HEK293 (cell line): ENCODE measurements around the gene EEIG2.

Source experiments
- CTCF ChIA-PET: fragments of 350-600 bp; formaldehyde crosslinking; extraction: SDS; loops from one replicate; lab custom pipeline; 2021; ENCODE audit warnings: antibody characterized with exemption; lab: Yijun Ruan, JAX
- POLR2A ChIA-PET: fragments of 300-600 bp; formaldehyde crosslinking; extraction: SDS; loops from one replicate; lab custom pipeline; 2020; ENCODE audit warnings: antibody characterized with exemption, inconsistent platforms; lab: Yijun Ruan, JAX
- H3K27ac ChIP-seq: fragments of 200-500 bp; sonication (Bioruptor generic); 2 replicates; pipeline ENCODE4 v1.5.1; 2014; ENCODE audit warnings: low read depth, low read length, control low read depth, inconsistent platforms; ENCODE audit errors: extremely low read depth
- H3K36me3 ChIP-seq, 2 experiments: fragments of 200-500 bp in 1 of 2; sonication (Bioruptor generic) in 1 of 2; 1 replicate in 1 of 2; 2 replicates in 1 of 2; pipeline ENCODE4 v1.5.1; 2014 to 2017; ENCODE audit warnings: inconsistent platforms in 2 of 2, low read length in 2 of 2; ENCODE audit not compliant: control insufficient read depth in 2 of 2, insufficient read depth in 1 of 2
- H3K4me1 ChIP-seq: fragments of 200-500 bp; sonication (Bioruptor generic); 2 replicates; pipeline ENCODE4 v1.5.1; 2014; ENCODE audit warnings: mild to moderate bottlenecking, low read length, inconsistent platforms; ENCODE audit not compliant: control insufficient read depth, insufficient read depth
- H3K4me3 ChIP-seq: 2 replicates; pipeline ENCODE4 v1.5.1; 2011; ENCODE audit warnings: low read depth, mild to moderate bottlenecking, control low read depth, low read length, moderate library complexity
- H3K9me3 ChIP-seq: fragments of 200-500 bp; sonication (Bioruptor generic); 2 replicates; pipeline ENCODE4 v1.5.1; 2014; ENCODE audit warnings: low read depth, low read length, inconsistent platforms; ENCODE audit not compliant: control insufficient read depth, insufficient read depth
- MYNN ChIP-seq: fragments of 450-650 bp; formaldehyde crosslinking; IDR thresholded peaks from 2 replicates; pipeline ENCODE4 v1.5.1; 2016; ENCODE audit warnings: missing biosample characterization, missing genetic modification characterization, borderline replicate concordance
- SCRT2 ChIP-seq: fragments of 450-650 bp; formaldehyde crosslinking; IDR thresholded peaks from 2 replicates; pipeline ENCODE4 v1.5.1; 2016; ENCODE audit warnings: missing biosample characterization, missing genetic modification characterization
- WT1 ChIP-seq: fragments of 450-650 bp; formaldehyde crosslinking; IDR thresholded peaks from 2 replicates; pipeline ENCODE4 v1.5.1; 2016; ENCODE audit warnings: missing biosample characterization, missing genetic modification characterization
- ZBTB20 ChIP-seq: fragments of 450-650 bp; formaldehyde crosslinking; IDR thresholded peaks from 2 replicates; pipeline ENCODE4 v1.5.1; 2016; ENCODE audit warnings: missing biosample characterization, missing genetic modification characterization
- ZBTB7A ChIP-seq: fragments of 450-650 bp; formaldehyde crosslinking; IDR thresholded peaks from 2 replicates; pipeline ENCODE4 v1.5.1; 2016; ENCODE audit warnings: low read depth, missing biosample characterization, missing genetic modification characterization
- ZFHX2 ChIP-seq: fragments of 450-650 bp; formaldehyde crosslinking; conservative IDR thresholded peaks from 2 replicates; pipeline ENCODE4 v1.5.1; 2016; ENCODE audit warnings: missing biosample characterization, missing genetic modification characterization
- ZNF274 ChIP-seq, 2 experiments: fragments of 200-500 bp in 1 of 2; fragments of 450-650 bp in 1 of 2; sonication (Bioruptor generic) in 1 of 2; formaldehyde crosslinking in 1 of 2; IDR thresholded peaks; 2 replicates each; pipeline versions ENCODE4 v1.5.1 to v1.6.1; 2014 to 2016; ENCODE audit warnings: borderline replicate concordance in 1 of 2, inconsistent platforms in 1 of 2, low read length in 1 of 2, missing biosample characterization in 1 of 2, missing genetic modification characterization in 1 of 2
- ZNF394 ChIP-seq: fragments of 450-650 bp; formaldehyde crosslinking; IDR thresholded peaks from 2 replicates; pipeline ENCODE4 v1.5.1; 2016; ENCODE audit warnings: missing biosample characterization, missing genetic modification characterization, mild to moderate bottlenecking, moderate library complexity, borderline replicate concordance
- ZNF423 ChIP-seq: fragments of 450-650 bp; formaldehyde crosslinking; IDR thresholded peaks from 2 replicates; pipeline ENCODE4 v1.5.1; 2016; ENCODE audit warnings: missing biosample characterization, missing genetic modification characterization
- ZNF571 ChIP-seq: fragments of 450-650 bp; formaldehyde crosslinking; IDR thresholded peaks from 2 replicates; pipeline ENCODE4 v1.5.0; 2017; ENCODE audit warnings: missing biosample characterization, missing genetic modification characterization
- ZNF585B ChIP-seq: fragments of 450-650 bp; formaldehyde crosslinking; IDR thresholded peaks from 2 replicates; pipeline ENCODE4 v1.5.1; 2016; ENCODE audit warnings: missing biosample characterization, missing genetic modification characterization
- ZNF596 ChIP-seq: fragments of 450-650 bp; IDR thresholded peaks from 2 replicates; pipeline ENCODE4 v1.5.0; 2018; ENCODE audit warnings: missing biosample characterization, mild to moderate bottlenecking, missing genetic modification characterization, moderate library complexity
- ZNF624 ChIP-seq: fragments of 450-650 bp; formaldehyde crosslinking; IDR thresholded peaks from 2 replicates; pipeline ENCODE4 v1.5.1; 2017; ENCODE audit warnings: missing biosample characterization, missing genetic modification characterization
- ZNF629 ChIP-seq: fragments of 450-650 bp; formaldehyde crosslinking; IDR thresholded peaks from 2 replicates; pipeline ENCODE4 v1.5.1; 2017; ENCODE audit warnings: missing biosample characterization, missing genetic modification characterization
- ZNF791 ChIP-seq: fragments of 450-650 bp; formaldehyde crosslinking; IDR thresholded peaks from 2 replicates; pipeline ENCODE4 v1.5.1; 2016; ENCODE audit warnings: missing biosample characterization, missing genetic modification characterization
- ZNF837 ChIP-seq: fragments of 450-650 bp; formaldehyde crosslinking; IDR thresholded peaks from 2 replicates; pipeline ENCODE4 v1.5.1; 2016; ENCODE audit warnings: missing biosample characterization, missing genetic modification characterization
- ZNF843 ChIP-seq: fragments of 450-650 bp; formaldehyde crosslinking; IDR thresholded peaks from 2 replicates; pipeline ENCODE4 v1.5.1; 2016; ENCODE audit warnings: missing biosample characterization, missing genetic modification characterization
- ZSCAN30 ChIP-seq: fragments of 450-650 bp; IDR thresholded peaks from 2 replicates; pipeline ENCODE4 v1.5.1; 2018; ENCODE audit warnings: missing biosample characterization, mild to moderate bottlenecking, missing genetic modification characterization, moderate library complexity
- TF ChIP-seq, protein P1 (sequence below): fragments of 450-650 bp; formaldehyde crosslinking; IDR thresholded peaks from 2 replicates; pipeline ENCODE4 v1.5.1; 2017; ENCODE audit warnings: missing biosample characterization, missing genetic modification characterization
- TF ChIP-seq, protein P2 (sequence below): fragments of 450-650 bp; IDR thresholded peaks from 2 replicates; pipeline ENCODE4 v1.5.1; 2018; ENCODE audit warnings: missing biosample characterization, missing genetic modification characterization
- TF ChIP-seq, protein P3 (sequence below): fragments of 450-650 bp; formaldehyde crosslinking; IDR thresholded peaks from 2 replicates; pipeline ENCODE4 v1.5.1; 2016; ENCODE audit warnings: missing biosample characterization, missing genetic modification characterization, borderline replicate concordance
- TF ChIP-seq, protein P4 (sequence below): fragments of 450-650 bp; formaldehyde crosslinking; IDR thresholded peaks from 2 replicates; pipeline ENCODE4 v1.5.1; 2016; ENCODE audit warnings: missing biosample characterization, missing genetic modification characterization

EEIG2 gene

DNA sequence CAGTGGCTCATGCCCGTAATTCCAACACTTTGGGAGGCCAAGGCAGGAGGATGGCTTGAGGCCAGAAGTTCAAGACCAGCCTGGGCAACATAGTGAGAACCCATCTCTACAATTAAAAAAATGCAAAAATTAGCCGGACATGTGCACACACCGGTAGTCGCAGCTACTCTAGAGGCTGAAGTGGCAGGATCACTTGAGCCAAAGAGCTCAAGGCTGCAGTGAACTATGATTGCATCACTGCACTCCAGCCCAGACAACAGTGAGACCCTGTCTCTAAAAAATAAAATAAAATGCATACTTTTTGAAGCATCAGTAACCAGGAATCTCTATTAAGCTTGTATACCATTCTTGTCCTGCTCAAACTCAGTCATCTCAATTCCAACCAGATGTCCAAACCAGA, 27.2 kb upstream of the EEIG2 start:
- Histone ChIP-seq H3K4me3 (no peak overlapping the region), H3K27ac (no peak overlapping the region), H3K9me3 (no peaks in the 10 kb centered on the region), H3K4me1 (no peaks in the 10 kb centered on the region), H3K36me3 (no peaks in the 10 kb centered on the region)
- POLR2A ChIA-PET: no interaction called here
- TF ChIP-seq ZNF394: no peak
- TF ChIP-seq ZNF596 (tag by site-specific recombination): no peak
- TF ChIP-seq ZNF837 (tag by site-specific recombination): no peak
- TF ChIP-seq ZNF274 (IDR thresholded peaks at IDR 0.05; ENCODE audit: low read length): no peak
- TF ChIP-seq ZNF274 (tag by site-specific recombination; IDR thresholded peaks at IDR 0.05; ENCODE audit: borderline replicate concordance): no peak
- no peak for TF ChIP-seq WT1 (tag by site-specific recombination)
- no peak for TF ChIP-seq ZNF571 (tag by site-specific recombination)
- no peak for TF ChIP-seq ZNF629 (tag by site-specific recombination)
- TF ChIP-seq MYNN: no peak
- TF ChIP-seq ZSCAN30 (tag by site-specific recombination): no peak
- TF ChIP-seq ZNF423 (tag by site-specific recombination): no peak
- no peak for TF ChIP-seq ZNF843
- TF ChIP-seq ZBTB20 (tag by site-specific recombination): no peak
- TF ChIP-seq, protein P1, sequence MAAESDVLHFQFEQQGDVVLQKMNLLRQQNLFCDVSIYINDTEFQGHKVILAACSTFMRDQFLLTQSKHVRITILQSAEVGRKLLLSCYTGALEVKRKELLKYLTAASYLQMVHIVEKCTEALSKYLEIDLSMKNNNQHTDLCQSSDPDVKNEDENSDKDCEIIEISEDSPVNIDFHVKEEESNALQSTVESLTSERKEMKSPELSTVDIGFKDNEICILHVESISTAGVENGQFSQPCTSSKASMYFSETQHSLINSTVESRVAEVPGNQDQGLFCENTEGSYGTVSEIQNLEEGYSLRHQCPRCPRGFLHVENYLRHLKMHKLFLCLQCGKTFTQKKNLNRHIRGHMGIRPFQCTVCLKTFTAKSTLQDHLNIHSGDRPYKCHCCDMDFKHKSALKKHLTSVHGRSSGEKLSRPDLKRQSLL (tag by site-specific recombination): no peak
- CTCF ChIA-PET: no interaction called here

DNA sequence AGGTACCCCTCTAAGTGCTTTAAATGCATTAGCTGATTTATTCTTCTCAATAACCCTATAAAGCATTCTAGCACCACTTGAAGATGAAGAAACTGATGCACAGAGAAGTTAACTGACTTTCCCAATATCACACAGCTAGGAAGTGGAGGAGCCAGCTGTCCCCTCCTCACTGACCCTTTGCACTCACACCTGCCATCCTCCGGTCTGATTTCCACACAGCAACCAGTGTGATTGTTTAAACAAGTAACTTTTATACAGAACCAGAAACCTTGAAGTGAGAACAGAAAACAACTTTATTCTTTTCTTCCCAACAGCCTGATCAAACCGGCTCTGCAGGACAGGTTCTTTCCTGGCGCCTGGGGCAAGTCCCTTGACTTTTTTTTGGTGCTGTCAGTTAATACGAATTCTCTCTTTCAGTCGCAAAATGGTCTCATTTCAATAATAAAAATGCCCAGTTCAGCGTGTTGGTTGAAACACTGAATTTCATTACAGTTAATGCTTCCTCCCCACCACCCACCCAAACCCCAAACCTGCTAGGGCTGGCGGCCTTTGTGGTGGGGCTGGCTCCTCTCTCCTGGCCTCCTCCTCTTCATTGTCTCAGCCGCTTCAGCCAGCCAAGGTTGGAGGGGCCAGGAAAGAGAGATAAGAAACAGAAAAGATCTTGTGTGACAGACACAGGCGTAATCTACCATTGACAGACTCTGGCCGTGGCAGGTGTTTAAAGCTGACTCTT, 26.4 kb upstream of the EEIG2 start:
- ChIA-PET POLR2A (no interaction called here), CTCF (interaction anchor here (0.6 kb wide), 2 partner anchors 555 to 865 kb away, joined by 3 to 5 read pairs; no protein-coding TSS in a partner anchor)
- H3K27ac ChIP-seq: no peak overlapping the region
- no peaks in the 10 kb centered on the region for H3K9me3 ChIP-seq
- no peak overlapping the region for H3K4me3 ChIP-seq
- H3K4me1 ChIP-seq: no peaks in the 10 kb centered on the region
- H3K36me3 ChIP-seq: no peaks in the 10 kb centered on the region
- TF ChIP-seq, protein P2, sequence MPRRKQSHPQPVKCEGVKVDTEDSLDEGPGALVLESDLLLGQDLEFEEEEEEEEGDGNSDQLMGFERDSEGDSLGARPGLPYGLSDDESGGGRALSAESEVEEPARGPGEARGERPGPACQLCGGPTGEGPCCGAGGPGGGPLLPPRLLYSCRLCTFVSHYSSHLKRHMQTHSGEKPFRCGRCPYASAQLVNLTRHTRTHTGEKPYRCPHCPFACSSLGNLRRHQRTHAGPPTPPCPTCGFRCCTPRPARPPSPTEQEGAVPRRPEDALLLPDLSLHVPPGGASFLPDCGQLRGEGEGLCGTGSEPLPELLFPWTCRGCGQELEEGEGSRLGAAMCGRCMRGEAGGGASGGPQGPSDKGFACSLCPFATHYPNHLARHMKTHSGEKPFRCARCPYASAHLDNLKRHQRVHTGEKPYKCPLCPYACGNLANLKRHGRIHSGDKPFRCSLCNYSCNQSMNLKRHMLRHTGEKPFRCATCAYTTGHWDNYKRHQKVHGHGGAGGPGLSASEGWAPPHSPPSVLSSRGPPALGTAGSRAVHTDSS (tag by site-specific recombination): no peak
- no peak for TF ChIP-seq ZSCAN30 (tag by site-specific recombination)
- TF ChIP-seq ZNF791 (tag by site-specific recombination): no peak
- TF ChIP-seq, protein P3, sequence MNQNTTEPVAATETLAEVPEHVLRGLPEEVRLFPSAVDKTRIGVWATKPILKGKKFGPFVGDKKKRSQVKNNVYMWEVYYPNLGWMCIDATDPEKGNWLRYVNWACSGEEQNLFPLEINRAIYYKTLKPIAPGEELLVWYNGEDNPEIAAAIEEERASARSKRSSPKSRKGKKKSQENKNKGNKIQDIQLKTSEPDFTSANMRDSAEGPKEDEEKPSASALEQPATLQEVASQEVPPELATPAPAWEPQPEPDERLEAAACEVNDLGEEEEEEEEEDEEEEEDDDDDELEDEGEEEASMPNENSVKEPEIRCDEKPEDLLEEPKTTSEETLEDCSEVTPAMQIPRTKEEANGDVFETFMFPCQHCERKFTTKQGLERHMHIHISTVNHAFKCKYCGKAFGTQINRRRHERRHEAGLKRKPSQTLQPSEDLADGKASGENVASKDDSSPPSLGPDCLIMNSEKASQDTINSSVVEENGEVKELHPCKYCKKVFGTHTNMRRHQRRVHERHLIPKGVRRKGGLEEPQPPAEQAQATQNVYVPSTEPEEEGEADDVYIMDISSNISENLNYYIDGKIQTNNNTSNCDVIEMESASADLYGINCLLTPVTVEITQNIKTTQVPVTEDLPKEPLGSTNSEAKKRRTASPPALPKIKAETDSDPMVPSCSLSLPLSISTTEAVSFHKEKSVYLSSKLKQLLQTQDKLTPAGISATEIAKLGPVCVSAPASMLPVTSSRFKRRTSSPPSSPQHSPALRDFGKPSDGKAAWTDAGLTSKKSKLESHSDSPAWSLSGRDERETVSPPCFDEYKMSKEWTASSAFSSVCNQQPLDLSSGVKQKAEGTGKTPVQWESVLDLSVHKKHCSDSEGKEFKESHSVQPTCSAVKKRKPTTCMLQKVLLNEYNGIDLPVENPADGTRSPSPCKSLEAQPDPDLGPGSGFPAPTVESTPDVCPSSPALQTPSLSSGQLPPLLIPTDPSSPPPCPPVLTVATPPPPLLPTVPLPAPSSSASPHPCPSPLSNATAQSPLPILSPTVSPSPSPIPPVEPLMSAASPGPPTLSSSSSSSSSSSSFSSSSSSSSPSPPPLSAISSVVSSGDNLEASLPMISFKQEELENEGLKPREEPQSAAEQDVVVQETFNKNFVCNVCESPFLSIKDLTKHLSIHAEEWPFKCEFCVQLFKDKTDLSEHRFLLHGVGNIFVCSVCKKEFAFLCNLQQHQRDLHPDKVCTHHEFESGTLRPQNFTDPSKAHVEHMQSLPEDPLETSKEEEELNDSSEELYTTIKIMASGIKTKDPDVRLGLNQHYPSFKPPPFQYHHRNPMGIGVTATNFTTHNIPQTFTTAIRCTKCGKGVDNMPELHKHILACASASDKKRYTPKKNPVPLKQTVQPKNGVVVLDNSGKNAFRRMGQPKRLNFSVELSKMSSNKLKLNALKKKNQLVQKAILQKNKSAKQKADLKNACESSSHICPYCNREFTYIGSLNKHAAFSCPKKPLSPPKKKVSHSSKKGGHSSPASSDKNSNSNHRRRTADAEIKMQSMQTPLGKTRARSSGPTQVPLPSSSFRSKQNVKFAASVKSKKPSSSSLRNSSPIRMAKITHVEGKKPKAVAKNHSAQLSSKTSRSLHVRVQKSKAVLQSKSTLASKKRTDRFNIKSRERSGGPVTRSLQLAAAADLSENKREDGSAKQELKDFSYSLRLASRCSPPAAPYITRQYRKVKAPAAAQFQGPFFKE (tag by site-specific recombination): no peak
- TF ChIP-seq, protein P4, sequence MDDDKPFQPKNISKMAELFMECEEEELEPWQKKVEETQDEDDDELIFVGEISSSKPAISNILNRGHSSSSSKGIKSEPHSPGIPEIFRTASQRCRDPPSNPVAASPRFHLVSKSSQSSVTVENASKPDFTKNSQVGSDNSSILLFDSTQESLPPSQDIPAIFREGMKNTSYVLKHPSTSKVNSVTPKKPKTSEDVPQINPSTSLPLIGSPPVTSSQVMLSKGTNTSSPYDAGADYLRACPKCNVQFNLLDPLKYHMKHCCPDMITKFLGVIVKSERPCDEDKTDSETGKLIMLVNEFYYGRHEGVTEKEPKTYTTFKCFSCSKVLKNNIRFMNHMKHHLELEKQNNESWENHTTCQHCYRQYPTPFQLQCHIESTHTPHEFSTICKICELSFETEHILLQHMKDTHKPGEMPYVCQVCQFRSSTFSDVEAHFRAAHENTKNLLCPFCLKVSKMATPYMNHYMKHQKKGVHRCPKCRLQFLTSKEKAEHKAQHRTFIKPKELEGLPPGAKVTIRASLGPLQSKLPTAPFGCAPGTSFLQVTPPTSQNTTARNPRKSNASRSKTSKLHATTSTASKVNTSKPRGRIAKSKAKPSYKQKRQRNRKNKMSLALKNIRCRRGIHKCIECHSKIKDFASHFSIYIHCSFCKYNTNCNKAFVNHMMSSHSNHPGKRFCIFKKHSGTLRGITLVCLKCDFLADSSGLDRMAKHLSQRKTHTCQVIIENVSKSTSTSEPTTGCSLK (tag by site-specific recombination): no peak
- no peak for TF ChIP-seq ZFHX2 (tag by site-specific recombination)
- TF ChIP-seq, protein P1 (tag by site-specific recombination): no peak
- no peak for TF ChIP-seq ZNF585B (tag by site-specific recombination)
- TF ChIP-seq SCRT2 (tag by site-specific recombination): no peak
- TF ChIP-seq ZNF624 (tag by site-specific recombination): no peak
- TF ChIP-seq ZBTB7A: no peak
